ENCODE results near the gene PHAF1. TPM values are rescaled to one million over a fixed set of nuclear protein-coding genes. Genes with fewer than 3 reads are reported as not detected.
"Not testable (repeated sequence)": the region's sequence is repeated elsewhere in the genome, so short reads cannot be mapped to it uniquely, and the experiment has no call there.

The PHAF1 gene
- total RNA-seq, 1 donor: 16.0 TPM

- TF ChIP-seq, protein P1, sequence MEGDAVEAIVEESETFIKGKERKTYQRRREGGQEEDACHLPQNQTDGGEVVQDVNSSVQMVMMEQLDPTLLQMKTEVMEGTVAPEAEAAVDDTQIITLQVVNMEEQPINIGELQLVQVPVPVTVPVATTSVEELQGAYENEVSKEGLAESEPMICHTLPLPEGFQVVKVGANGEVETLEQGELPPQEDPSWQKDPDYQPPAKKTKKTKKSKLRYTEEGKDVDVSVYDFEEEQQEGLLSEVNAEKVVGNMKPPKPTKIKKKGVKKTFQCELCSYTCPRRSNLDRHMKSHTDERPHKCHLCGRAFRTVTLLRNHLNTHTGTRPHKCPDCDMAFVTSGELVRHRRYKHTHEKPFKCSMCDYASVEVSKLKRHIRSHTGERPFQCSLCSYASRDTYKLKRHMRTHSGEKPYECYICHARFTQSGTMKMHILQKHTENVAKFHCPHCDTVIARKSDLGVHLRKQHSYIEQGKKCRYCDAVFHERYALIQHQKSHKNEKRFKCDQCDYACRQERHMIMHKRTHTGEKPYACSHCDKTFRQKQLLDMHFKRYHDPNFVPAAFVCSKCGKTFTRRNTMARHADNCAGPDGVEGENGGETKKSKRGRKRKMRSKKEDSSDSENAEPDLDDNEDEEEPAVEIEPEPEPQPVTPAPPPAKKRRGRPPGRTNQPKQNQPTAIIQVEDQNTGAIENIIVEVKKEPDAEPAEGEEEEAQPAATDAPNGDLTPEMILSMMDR (IDR thresholded peaks at IDR 0.05; ENCODE audit: insufficient read depth, low read depth, low read length): no peak
- no peak for DNase-seq (ENCODE audit: low read depth)
Measured at GRCh38 chr16:67120025-67120424, 10.3 kb downstream of the PHAF1 start.

DNA sequence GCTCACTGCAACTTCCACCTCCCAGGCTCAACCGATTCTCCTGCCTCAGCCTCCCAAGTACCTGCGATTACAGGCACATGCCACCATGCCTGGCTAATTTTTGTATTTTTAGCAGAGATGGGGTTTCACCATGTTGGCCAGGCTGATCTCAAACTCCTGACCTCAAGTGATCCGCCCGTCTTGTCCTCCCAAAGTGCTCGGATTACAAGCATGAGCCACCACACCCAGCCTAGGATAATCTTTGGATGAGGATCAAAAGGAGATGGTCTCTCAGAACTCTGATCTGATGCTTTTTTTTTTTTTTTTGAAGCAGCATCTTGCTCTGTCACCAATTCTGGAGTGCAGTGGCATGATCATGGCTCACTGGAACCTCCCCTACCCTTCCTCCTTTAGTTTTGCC is 13.1 kb downstream of the PHAF1 start:
- DNase-seq (ENCODE audit: low read depth); H3K4me3 ChIP-seq (ENCODE audit: low read depth, low read length): not testable (repeated sequence)

More at GRCh38 chr16:67120025-67120424, 10.3 kb downstream of the PHAF1 start:
- no peak overlapping the region for H3K4me3 ChIP-seq (ENCODE audit: low read depth, low read length)

DNA sequence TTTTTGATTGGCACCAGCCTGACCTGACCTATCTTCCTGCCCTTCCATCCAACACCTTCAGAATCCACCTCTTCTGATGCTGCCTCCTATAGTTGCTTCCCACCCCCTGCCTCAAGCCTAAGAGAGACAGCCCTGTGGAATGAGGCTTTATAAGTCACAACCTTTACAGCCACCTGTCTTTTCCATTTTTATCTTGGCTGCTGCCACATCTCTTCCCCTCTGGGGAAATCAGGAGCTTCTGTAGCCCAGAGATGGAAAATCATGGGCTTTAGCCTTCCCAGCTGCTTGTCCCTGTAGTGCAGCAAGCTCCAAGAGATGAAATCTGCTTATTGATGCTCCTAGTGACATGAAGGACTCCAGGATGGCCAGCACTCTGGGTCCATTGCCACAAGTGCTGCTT is 18.7 kb downstream of the PHAF1 start:
- DNase-seq (ENCODE audit: low read depth): no peak
- TF ChIP-seq, protein P1 (IDR thresholded peaks at IDR 0.05; ENCODE audit: insufficient read depth, low read depth, low read length): no peak
- no peak overlapping the region for H3K4me3 ChIP-seq (ENCODE audit: low read depth, low read length)

DNA sequence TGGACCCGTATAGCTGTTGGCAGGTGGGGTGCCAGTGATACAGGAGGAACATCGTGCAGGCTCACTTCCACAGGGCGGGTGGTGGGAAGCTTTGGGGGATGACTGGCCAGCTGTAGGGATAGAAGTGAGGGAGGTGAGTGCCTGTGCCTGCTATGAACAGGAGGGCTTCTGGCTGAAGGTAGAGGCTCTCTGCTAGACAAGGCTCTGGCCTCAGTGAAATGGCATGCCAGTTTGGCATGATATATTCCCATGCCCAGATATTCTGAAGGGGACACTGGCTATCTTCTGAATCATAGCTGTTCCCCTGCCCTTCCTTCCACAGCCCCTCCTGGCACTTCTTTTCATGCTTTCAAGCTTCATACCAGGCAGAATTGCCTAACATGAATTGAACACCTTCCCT is 19.1 kb downstream of the PHAF1 start:
- no peak for DNase-seq (ENCODE audit: low read depth)
- no peak overlapping the region for H3K4me3 ChIP-seq (ENCODE audit: low read depth, low read length)
- TF ChIP-seq, protein P1 (IDR thresholded peaks at IDR 0.05; ENCODE audit: insufficient read depth, low read depth, low read length): no peak

GRCh38 chr16:67129422-67129821 is 19.7 kb downstream of the PHAF1 start:
- DNase-seq (ENCODE audit: low read depth): no peak
- TF ChIP-seq, protein P1 (IDR thresholded peaks at IDR 0.05; ENCODE audit: insufficient read depth, low read depth, low read length): no peak
- no peak overlapping the region for H3K4me3 ChIP-seq (ENCODE audit: low read depth, low read length)

DNA sequence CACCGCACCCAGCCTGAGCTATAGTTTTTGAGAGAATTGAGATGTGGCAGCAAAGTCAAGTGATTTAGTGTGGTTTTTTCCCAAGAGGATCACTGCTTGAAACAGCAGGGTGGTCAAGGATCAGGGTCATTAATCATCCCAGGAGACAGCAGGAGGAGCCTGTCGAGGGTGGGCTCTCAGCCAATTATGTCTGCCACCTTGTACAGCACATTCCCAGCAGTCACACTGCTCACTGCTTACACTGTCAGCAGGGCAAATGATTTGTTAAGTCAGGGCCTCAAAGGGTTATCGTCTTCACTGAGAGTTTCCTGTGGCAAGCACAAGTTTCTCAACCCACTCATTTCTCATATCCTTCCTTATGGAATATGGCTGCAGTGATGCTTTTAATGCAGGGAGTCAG is 27.9 kb downstream of the PHAF1 start:
- DNase-seq (ENCODE audit: low read depth): peak; percentile 45
- TF ChIP-seq, protein P1 (IDR thresholded peaks at IDR 0.05; ENCODE audit: insufficient read depth, low read depth, low read length): no peak
- H3K4me3 ChIP-seq (ENCODE audit: low read depth, low read length): no peak overlapping the region

DNA sequence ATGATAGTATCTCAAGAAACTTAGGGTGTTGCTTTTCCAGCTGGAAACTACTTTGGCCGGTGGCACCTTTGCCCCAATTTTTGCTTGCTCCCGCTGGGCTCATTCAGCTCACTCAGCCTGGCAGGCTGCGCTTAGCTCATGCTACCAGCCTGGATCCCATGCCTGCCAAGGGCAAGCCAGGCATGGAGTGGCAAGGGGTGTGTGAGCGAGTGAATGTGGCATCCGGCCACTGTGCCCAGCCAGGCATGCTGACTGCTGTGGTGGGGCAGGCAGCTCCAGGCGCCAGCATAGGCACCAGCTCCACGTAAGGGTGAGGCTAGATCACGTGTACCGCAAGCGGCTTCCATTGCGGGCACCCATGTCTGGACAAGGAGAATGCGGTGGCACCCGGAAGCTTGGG is 31.6 kb downstream of the PHAF1 start:
- TF ChIP-seq, protein P1 (IDR thresholded peaks at IDR 0.05; ENCODE audit: insufficient read depth, low read depth, low read length): no peak
- H3K4me3 ChIP-seq (ENCODE audit: low read depth, low read length): no peak overlapping the region
- no peak for DNase-seq (ENCODE audit: low read depth)
